HPDE6-E6E7 (cell line): ENCODE data around the gene RIN1.

Source experiments
- DNase-seq: peaks from one replicate; pipeline ENCODE4 v3.0.0; 2011; ENCODE audit warnings: missing footprints; ENCODE audit errors: extremely low spot score

Gene RIN1

DNA sequence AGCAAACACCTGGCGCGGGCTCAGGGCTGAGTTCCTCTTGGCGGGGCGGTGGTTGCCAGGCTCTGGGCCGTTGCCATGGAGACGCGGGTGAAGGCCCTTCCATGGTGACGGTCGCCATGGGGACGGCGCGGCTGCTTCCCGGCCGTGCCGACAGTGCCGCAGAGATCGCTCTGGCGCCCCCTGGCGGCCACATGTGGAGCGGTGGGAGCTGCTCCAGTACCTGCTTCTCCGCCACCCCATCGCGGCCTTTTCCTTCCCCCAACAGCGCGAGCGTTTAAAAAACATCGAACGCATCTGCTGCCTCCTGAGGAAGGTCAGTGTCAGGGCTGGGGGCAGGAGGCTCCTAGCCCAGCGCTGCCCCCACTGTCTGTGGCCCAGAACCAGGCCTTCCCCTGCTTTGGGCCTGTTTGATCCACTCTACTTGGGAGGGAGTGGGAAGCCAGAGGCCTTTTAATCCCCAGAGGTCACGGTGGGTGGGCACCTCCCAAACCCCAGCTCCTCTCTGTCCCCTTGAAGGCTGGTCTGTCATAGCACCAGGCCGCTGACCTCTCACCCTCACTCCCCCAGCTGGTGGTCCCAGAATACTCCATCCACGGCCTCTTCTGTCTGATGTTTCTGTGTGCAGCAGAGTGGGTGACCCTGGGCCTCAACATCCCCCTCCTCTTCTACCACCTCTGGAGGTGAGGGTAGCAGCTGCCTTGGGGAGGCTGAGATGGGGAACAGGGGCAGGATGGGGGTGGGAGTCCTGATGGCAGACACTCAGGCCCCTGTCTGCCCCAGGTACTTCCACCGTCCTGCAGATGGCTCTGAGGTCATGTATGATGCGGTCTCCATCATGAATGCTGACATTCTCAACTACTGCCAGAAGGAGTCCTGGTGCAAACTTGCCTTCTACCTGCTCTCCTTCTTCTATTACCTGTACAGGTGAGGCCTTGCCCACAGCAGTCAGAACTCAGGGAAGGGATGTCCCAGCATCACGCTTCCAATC lies 53.5 kb downstream of the RIN1 start:
- peak; percentile 86 for DNase-seq
